RKO (cell line): ENCODE results near the gene SKI.
A peak's percentile ranks its signal among the peaks of the same experiment; 100 is the strongest.
"Not testable (repeated sequence)": the region's sequence is repeated elsewhere in the genome, so short reads cannot be mapped to it uniquely, and the experiment has no call there.

Experiments used
- DNase-seq: peaks from one replicate; pipeline ENCODE4 v3.0.0-alpha.2; 2016; ENCODE audit warnings: low spot score

The SKI gene

GRCh38 chr1:2247045-2247394 lies 18.9 kb downstream of the SKI start:
- not testable (repeated sequence) for DNase-seq

GRCh38 chr1:2247760-2248126 lies 19.6 kb downstream of the SKI start:
- DNase-seq, result no peak

- no peak for DNase-seq
Measured at GRCh38 chr1:2248127-2248826, 20.2 kb downstream of the SKI start.

- no peak for DNase-seq
Measured at GRCh38 chr1:2248854-2249558, 20.9 kb downstream of the SKI start.

GRCh38 chr1:2249559-2249906 lies 21.4 kb downstream of the SKI start:
- no peak for DNase-seq

GRCh38 chr1:2250721-2251281 lies 22.7 kb downstream of the SKI start:
- DNase-seq, result no peak

GRCh38 chr1:2251363-2251762 lies 23.2 kb downstream of the SKI start:
- DNase-seq, result no peak

- DNase-seq, result no peak
Measured at GRCh38 chr1:2251786-2252185, 23.7 kb downstream of the SKI start.

- no peak for DNase-seq
Measured at GRCh38 chr1:2252423-2252822, 24.3 kb downstream of the SKI start.

- DNase-seq, result no peak
Measured at GRCh38 chr1:2253036-2253796, 25.1 kb downstream of the SKI start.

- DNase-seq, result no peak
Measured at GRCh38 chr1:2253797-2254480, 25.8 kb downstream of the SKI start.

- DNase-seq, result no peak
Measured at GRCh38 chr1:2255047-2255419, 26.9 kb downstream of the SKI start.

- DNase-seq, result peak; percentile 95
Measured at GRCh38 chr1:2255420-2256369, 27.6 kb downstream of the SKI start.

- no peak for DNase-seq
Measured at GRCh38 chr1:2256435-2257244, 28.5 kb downstream of the SKI start.

- DNase-seq, result no peak
Measured at GRCh38 chr1:2257245-2257627, 29.1 kb downstream of the SKI start.

GRCh38 chr1:2258122-2258681 lies 30.1 kb downstream of the SKI start:
- DNase-seq, result no peak

- no peak for DNase-seq
Measured at GRCh38 chr1:2258996-2259395, 30.9 kb downstream of the SKI start.

- no peak for DNase-seq
Measured at GRCh38 chr1:2259668-2260402, 31.7 kb downstream of the SKI start.

GRCh38 chr1:2260470-2260869 lies 32.4 kb downstream of the SKI start:
- DNase-seq, result not testable (repeated sequence)
